ENCODE data around the gene ASB10. TPM values are rescaled to one million over a fixed set of nuclear protein-coding genes. Genes with fewer than 3 reads are reported as not detected.

ASB10 gene
- total RNA-seq, 1 experiment from 2014 or later = not detected

GRCh38 chr7:151129960-151130591, 57.0 kb downstream of the ASB10 start:
- DNase-seq (ENCODE audit: low spot score) = no peak
- in situ Hi-C loops (cut with HindIII; ENCODE audit: low sequenced_read_pairs) = no loop called here

- DNase-seq (ENCODE audit: low spot score) = no peak
- in situ Hi-C loops (cut with HindIII; ENCODE audit: low sequenced_read_pairs) = no loop called here
Measured at GRCh38 chr7:151129117-151129959, 57.7 kb downstream of the ASB10 start.

- in situ Hi-C loops (cut with HindIII; ENCODE audit: low sequenced_read_pairs) = no loop called here
- no peak for DNase-seq (ENCODE audit: low spot score)
Measured at GRCh38 chr7:151128716-151129115, 58.3 kb downstream of the ASB10 start.

GRCh38 chr7:151128144-151128543, 58.9 kb downstream of the ASB10 start:
- no peak for DNase-seq (ENCODE audit: low spot score)
- in situ Hi-C loops (cut with HindIII; ENCODE audit: low sequenced_read_pairs) = no loop called here

GRCh38 chr7:151126491-151127137, 60.4 kb downstream of the ASB10 start:
- DNase-seq (ENCODE audit: low spot score) = no peak
- in situ Hi-C loops (cut with HindIII; ENCODE audit: low sequenced_read_pairs) = no loop called here

- DNase-seq (ENCODE audit: low spot score) = no peak
- in situ Hi-C loops (cut with HindIII; ENCODE audit: low sequenced_read_pairs) = no loop called here
Measured at GRCh38 chr7:151125846-151126481, 61.1 kb downstream of the ASB10 start.

Other genes starting within 250 kb of the ASB10 start
- gene KCNH2, start 208.9 kb downstream of the ASB10 start, total RNA-seq (2014; rRNA removed; shearing (Covaris generic)) = 10.8 and 11.5 TPM in 2 replicates
- 34.5 and 41.6 TPM in 2 replicates for gene NOS3, start 196.2 kb downstream of the ASB10 start, total RNA-seq (2014; rRNA removed; shearing (Covaris generic))
- 0.34 and 0.49 TPM in 2 replicates for gene ATG9B, start 162.8 kb downstream of the ASB10 start, total RNA-seq (2014; rRNA removed; shearing (Covaris generic))
- gene ABCB8, start 158.8 kb downstream of the ASB10 start, total RNA-seq (2014; rRNA removed; shearing (Covaris generic)) = 34.0 and 57.0 TPM in 2 replicates
- gene ASIC3, start 138.7 kb downstream of the ASB10 start, total RNA-seq (2014; rRNA removed; shearing (Covaris generic)) = not detected in 2 replicates
- gene CDK5, start 129.4 kb downstream of the ASB10 start, total RNA-seq (2014; rRNA removed; shearing (Covaris generic)) = 18.5 and 25.3 TPM in 2 replicates
- gene SLC4A2, start 127.7 kb downstream of the ASB10 start, total RNA-seq (2014; rRNA removed; shearing (Covaris generic)) = 363 and 382 TPM in 2 replicates
- gene FASTK, start 106.4 kb downstream of the ASB10 start, total RNA-seq (2014; rRNA removed; shearing (Covaris generic)) = 57.2 and 62.9 TPM in 2 replicates
- 94.3 and 112 TPM in 2 replicates for gene TMUB1, start 103.8 kb downstream of the ASB10 start, total RNA-seq (2014; rRNA removed; shearing (Covaris generic))
- 49.4 and 51.9 TPM in 2 replicates for gene AGAP3, start 100.8 kb downstream of the ASB10 start, total RNA-seq (2014; rRNA removed; shearing (Covaris generic))
- gene GBX1, start 19.6 kb downstream of the ASB10 start, total RNA-seq (2014; rRNA removed; shearing (Covaris generic)) = 0.37 TPM in 1 of 2 replicates, not detected in the other
- not detected in 2 replicates for gene H2BK1, start 23.2 kb upstream of the ASB10 start, total RNA-seq (2014; rRNA removed; shearing (Covaris generic))
- 63.0 and 99.0 TPM in 2 replicates for gene ABCF2, start 40.0 kb upstream of the ASB10 start, total RNA-seq (2014; rRNA removed; shearing (Covaris generic))
- gene CHPF2, start 45.2 kb upstream of the ASB10 start, total RNA-seq (2014; rRNA removed; shearing (Covaris generic)) = 22.3 and 31.1 TPM in 2 replicates
- gene SMARCD3, start 61.4 kb upstream of the ASB10 start, total RNA-seq (2014; rRNA removed; shearing (Covaris generic)) = 65.7 and 68.2 TPM in 2 replicates
- 41.8 and 59.0 TPM in 2 replicates for gene NUB1, start 154.6 kb upstream of the ASB10 start, total RNA-seq (2014; rRNA removed; shearing (Covaris generic))
- 10.2 and 13.7 TPM in 2 replicates for gene WDR86, start 222.8 kb upstream of the ASB10 start, total RNA-seq (2014; rRNA removed; shearing (Covaris generic))

All from G401 (cell line).